ENCODE results near the gene CRYL1.

DNA sequence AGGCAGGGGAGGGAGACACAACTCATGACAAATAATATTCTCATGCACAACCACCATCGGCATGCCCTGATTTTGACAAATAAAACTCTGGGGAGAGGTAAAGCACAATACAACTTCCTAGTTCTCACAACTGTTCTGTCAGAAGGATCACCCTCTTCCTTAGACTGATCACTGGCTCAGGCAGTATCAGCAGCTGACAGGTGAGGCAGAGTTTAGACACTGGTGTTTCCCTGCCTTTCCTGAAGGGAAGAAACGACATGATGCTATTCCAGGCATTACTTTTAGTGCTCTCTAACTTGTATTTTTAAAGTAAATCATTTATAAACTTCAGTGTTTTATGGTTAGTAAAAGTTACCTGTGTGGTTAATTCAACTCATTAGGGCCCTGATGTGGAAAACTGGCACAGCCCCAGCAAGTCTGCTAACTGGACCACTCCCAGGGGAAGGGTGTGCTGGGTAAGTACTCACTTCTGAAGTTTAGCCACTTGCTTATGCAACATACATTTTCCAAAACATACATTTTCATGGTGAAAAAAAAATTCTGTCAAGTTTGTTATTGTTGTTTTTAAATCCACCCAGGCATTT lies 82.8 kb downstream of the CRYL1 start:
- TF ChIP-seq, protein P1, sequence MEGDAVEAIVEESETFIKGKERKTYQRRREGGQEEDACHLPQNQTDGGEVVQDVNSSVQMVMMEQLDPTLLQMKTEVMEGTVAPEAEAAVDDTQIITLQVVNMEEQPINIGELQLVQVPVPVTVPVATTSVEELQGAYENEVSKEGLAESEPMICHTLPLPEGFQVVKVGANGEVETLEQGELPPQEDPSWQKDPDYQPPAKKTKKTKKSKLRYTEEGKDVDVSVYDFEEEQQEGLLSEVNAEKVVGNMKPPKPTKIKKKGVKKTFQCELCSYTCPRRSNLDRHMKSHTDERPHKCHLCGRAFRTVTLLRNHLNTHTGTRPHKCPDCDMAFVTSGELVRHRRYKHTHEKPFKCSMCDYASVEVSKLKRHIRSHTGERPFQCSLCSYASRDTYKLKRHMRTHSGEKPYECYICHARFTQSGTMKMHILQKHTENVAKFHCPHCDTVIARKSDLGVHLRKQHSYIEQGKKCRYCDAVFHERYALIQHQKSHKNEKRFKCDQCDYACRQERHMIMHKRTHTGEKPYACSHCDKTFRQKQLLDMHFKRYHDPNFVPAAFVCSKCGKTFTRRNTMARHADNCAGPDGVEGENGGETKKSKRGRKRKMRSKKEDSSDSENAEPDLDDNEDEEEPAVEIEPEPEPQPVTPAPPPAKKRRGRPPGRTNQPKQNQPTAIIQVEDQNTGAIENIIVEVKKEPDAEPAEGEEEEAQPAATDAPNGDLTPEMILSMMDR (conservative IDR thresholded peaks at IDR 0.05; ENCODE audit: low read depth, low read length): no peak
- no peak for TF ChIP-seq EZH2 (IDR thresholded peaks at IDR 0.05; ENCODE audit: borderline replicate concordance, low read depth, low read length, poor library complexity, severe bottlenecking)

Data from A673 (cell line).